ENCODE results near the gene PSMG3.
"Not testable (repeated sequence)": the region's sequence is repeated elsewhere in the genome, so short reads cannot be mapped to it uniquely, and the experiment has no call there.

The PSMG3 gene

DNA sequence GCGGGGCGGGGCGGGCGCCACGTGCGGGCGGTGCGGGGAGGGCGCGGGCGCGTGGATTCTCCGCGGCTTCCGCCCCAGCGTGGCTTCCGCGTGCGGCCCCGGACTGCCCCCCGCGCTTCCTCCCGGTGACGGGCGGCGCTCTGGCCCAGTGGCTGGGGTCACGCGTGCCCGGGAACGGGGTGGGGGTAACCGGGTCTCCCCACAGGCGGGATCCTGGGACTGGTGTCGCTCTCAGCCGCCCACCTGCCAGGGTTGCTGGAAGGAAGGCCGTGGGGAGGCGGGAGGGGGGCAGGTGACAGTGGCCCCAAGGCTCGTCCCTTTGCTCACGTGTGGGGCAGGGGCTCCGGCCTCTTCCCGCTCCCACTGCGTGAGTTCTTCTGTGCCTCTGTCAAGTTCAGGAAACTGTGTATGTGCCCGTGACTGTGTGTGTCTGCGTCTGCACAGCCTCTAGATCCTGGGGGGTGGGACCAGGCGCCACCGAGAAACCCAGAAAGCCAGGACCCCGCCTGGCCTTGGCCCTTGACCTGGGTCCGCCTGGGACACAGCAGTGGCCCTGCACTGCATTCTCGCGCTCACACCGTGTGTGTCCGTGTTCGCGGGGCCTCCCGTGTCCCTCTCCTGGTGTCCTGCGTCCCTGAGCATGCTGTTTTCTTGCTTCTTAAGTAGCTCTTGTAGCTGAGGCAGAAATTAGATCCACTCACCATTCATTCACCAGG, 38.4 kb downstream of the PSMG3 start:
- no peak for DNase-seq

DNA sequence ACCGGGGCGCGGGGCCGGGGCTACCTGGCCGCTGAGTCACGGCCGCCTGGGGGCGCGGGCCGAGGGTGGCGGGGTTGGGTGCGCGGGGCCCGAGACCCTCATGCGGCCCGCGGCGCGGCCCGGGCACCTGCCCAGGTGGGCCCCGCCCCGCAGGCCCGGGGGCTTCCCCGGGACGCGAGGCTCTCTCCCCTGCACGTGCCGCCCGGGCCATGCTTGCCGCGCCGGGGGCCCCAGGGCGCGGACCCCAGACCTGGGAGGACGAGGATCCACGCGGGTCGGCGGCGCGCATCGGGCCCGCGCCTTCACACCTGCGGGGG, 38.9 kb downstream of the PSMG3 start:
- DNase-seq: peak; percentile 48

GRCh38 chr7:1529383-1530116, 40.3 kb downstream of the PSMG3 start:
- DNase-seq: no peak

DNA sequence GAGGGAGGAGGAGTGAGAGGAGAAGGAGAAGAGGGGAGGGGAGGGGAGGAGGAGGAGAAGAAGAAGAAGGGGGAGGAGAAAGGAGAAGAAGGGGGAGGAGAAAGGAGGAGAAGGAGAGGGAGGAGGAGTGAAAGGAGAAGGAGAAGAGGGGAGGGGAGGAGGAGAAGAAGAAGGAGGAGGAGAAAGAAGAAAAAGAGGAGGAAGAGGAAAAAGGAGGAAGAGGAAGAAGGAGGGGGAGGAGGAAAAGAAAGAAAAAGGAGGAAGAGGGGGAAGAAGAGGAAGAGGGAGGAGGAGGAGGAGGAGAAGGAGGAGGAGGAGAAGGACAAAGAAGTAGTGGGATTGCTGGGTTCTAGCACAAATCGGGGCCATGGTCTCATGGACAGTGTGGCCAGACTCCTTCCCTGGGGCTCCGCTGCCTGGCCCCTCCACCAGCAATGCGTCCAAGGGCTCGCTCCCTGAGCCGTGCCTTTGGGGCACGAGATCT, 43.5 kb downstream of the PSMG3 start:
- DNase-seq: no peak

DNA sequence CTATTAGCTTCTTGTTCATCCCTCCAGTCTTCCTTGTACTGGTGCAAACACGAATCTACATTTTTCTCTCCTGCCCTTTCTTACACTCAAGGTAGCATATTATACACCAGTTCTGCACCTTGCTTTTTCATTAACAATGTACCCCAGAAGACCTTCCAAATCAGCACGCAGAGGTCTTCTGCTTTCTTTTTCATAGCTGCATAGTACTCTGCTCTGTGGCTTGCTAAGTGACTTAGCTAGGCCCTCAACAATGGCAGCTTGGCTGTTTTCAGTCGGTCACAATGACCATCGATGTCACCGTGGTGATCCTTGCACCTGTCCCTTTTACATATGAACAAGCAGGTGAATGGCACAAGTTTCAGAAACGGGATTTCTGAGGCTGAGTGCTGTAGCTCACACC, 44.4 kb downstream of the PSMG3 start:
- no peak for DNase-seq

DNA sequence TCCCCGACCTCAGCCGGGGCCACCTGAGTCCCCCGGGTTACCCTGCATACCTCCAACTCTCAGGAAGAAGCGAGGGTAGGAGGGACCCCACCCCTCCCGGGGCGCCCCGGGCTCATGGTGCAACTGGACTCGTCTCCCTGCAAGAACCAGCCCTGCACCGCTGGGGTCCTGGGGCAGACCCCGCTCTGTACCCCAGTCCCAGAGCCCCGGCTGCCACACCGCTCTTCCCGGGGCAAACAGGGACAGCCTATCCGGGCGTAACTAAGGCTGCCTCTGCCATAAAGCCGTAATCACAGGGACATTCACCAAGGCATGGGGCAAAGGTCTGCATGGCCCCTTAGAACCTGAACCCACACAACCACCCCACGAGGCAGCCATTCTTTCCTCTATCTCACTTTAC, 46.0 kb downstream of the PSMG3 start:
- DNase-seq: no peak

DNA sequence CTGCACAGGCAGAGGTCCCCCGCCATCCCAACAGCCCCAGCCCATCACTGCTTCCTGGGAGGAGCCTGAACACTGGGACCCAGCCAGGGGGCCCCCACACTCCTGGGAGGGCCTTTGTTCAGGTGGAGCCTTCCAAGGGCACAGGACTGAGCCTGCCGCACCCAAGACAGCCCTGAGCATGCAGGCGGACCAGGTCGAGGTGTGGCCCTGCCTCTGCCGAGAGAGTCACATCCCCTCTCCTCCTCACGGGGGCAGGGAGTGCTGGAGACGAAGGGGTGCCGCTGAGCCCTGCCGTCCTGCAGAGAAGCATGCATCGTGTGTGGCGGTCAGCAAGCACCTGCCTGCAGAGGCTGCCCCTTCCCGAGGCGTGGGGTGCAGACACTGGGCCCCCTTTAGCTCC, 46.6 kb downstream of the PSMG3 start:
- DNase-seq: no peak

DNA sequence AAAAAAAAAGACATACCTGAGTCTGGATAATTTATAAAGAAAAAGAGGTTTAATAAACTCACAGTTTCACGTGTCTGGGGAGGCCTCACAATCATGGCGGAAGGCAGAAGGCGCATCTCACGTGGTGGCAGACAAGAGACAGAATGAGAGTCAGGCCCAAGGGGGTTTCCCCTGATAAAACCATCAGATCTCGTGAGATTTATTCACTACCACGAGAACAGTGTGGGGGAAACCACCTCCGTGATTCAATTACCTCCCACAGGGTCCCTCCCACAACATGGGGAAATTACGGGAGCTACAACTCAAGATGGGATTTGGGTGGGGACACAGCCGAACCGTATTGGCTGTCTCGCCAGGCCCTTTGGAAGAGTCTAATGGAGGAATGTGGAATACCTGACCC, 48.4 kb downstream of the PSMG3 start:
- peak; percentile 17 for DNase-seq

DNA sequence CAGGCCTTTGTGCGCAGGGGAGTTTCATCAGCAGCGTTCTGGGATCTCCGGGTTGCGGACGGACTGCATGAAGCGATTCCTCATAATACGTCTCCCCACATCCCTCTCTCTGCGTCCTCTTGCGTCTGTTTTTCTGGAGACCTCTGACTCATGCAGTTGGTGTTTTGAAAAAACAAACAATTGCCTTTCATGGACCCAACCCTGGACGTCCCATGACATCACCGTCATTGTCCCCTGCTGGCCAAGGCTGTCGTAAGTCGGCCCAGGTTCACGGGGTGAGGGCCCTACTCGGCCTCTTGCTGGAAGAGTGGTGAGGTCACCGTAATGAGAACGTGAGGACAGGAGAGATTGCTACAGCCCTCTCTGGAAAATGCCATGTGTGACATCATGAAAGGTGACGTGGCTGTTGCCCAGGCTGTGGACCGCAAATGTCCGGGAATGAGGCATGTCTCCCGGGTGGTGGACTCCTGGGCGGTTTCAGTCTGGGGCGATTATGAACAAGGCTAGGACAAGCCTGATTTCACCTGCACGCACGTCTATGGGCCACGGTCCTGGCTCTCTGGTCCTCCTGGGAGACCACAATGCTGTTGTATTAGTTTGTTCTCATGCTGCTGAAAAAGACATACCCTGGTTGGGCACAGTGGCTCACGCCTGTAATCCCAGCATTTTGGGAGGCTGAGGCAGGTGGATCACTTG, 49.1 kb downstream of the PSMG3 start:
- no peak for DNase-seq

- DNase-seq: not testable (repeated sequence)
Measured at GRCh38 chr7:1519322-1519922, 50.4 kb downstream of the PSMG3 start.

Data from activated naive CD4-positive, alpha-beta T cell treated with anti-CD3 and anti-CD28 coated beads, Interleukin-2, amount 50 U/mL, for 16 hours (primary cell).